NCI-H524 (cell line): ENCODE data around the gene ICA1.
"Not testable (repeated sequence)": the region's sequence is repeated elsewhere in the genome, so short reads cannot be mapped to it uniquely, and the experiment has no call there.

Source experiments
- DNase-seq, 2 experiments: peaks; one replicate each; lab custom pipeline; 2025; lab: John Stamatoyannopoulos, UW

Gene ICA1

GRCh38 chr7:8101292-8101691, 160.7 kb downstream of the ICA1 start:
- DNase-seq, result not testable (repeated sequence)

GRCh38 chr7:8094164-8095140, 167.5 kb downstream of the ICA1 start:
- DNase-seq, result no peak

- no peak for DNase-seq
Measured at GRCh38 chr7:8092140-8092539, 169.8 kb downstream of the ICA1 start.

GRCh38 chr7:8089036-8089780, 172.8 kb downstream of the ICA1 start:
- no peak for DNase-seq

- no peak for DNase-seq
Measured at GRCh38 chr7:8086239-8086638, 175.7 kb downstream of the ICA1 start.

GRCh38 chr7:8085420-8085819, 176.5 kb downstream of the ICA1 start:
- no peak for DNase-seq

- DNase-seq, result no peak
Measured at GRCh38 chr7:8084836-8085235, 177.1 kb downstream of the ICA1 start.

GRCh38 chr7:8082762-8083161, 179.2 kb downstream of the ICA1 start:
- no peak for DNase-seq

- no peak for DNase-seq
Measured at GRCh38 chr7:8078418-8078817, 183.5 kb downstream of the ICA1 start.

- DNase-seq, result peak; percentile 20 to 69
Measured at GRCh38 chr7:8070451-8071180, 191.4 kb downstream of the ICA1 start.

- DNase-seq, result no peak
Measured at GRCh38 chr7:8068892-8069686, 192.9 kb downstream of the ICA1 start.

- DNase-seq, result no peak
Measured at GRCh38 chr7:8065356-8065813, 196.6 kb downstream of the ICA1 start.

- DNase-seq, result no peak
Measured at GRCh38 chr7:8064828-8065227, 197.1 kb downstream of the ICA1 start.

- DNase-seq, result no peak
Measured at GRCh38 chr7:8063706-8064297, 198.2 kb downstream of the ICA1 start.

- not testable (repeated sequence) for DNase-seq
Measured at GRCh38 chr7:8063300-8063699, 198.7 kb downstream of the ICA1 start.
